HG03457 (cell line): Measurements from ENCODE around the gene HOXA7.

Experiments used
- ATAC-seq: cut with Tn5 transposase; IDR thresholded peaks from one replicate; pipeline ENCODE4 v1.9.1; 2021; ENCODE audit warnings: moderate number of reproducible peaks; ENCODE audit not compliant: unreplicated experiment

HOXA7 gene

DNA sequence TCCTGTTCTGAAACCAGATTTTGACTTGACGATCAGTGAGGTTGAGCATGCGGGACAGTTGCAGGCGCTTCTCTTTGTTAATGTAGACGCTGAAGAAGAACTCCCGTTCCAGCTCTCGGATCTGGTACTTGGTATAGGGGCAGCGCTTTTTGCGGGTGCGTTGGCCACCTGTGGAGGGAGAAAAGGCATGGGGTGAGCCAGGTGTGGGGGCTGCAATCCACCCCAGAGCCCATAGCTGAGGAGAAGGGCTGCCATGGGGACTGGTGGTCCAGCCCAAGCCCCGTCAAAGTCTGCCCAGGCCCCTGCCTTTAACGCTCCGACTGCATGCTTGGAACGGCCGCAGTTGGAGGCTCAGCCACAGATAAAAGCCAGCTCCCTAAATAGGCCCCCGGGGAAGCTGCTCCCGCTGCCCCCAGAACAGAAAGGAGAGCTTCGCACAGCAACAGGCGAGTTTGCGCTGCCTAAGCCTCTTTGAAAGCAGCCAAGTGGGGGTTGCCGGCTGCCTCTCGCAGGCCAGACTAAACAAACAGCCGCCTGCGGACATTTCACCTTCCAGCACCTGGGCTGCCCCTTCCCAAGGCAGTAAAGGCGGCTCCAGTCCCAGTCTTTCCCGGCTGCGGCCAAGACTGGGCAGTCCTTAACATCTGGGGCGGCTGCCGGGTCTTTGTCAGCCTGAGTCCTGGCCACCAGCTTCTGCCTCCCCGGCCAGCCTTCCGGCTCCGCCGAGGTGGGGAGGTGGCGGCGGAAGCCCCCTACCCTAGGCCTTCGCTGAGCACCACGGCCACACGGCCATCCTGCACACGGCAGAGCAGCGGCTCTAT is 26.6 kb upstream of the HOXA7 start:
- no peak for ATAC-seq

DNA sequence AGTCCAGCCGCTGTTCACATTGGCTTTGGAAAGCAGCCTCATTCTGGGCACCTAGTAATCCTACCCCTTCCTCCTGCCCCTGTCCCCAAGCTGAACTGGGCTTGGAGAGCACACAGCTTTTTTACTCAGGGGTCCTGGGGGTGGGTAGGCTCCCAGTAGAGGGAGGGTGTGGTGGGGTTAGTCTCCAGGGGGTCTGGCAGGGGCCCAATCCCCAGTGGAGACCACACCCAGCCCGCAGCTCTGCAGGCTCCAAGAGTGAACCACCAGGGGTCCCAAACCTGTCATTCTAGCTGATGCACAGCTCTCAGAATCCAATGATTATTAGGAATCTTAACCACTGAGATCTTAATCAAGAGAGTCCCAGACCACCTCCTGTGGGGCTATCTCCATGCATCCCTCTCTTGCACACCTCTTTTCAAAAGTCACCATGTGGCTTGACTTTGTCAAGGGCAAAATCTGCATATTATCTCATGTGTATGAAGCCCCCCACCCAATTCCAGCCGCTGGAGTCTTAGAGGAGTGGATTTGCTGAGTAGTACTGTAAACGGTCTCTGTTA is 25.9 kb upstream of the HOXA7 start:
- ATAC-seq, result no peak

DNA sequence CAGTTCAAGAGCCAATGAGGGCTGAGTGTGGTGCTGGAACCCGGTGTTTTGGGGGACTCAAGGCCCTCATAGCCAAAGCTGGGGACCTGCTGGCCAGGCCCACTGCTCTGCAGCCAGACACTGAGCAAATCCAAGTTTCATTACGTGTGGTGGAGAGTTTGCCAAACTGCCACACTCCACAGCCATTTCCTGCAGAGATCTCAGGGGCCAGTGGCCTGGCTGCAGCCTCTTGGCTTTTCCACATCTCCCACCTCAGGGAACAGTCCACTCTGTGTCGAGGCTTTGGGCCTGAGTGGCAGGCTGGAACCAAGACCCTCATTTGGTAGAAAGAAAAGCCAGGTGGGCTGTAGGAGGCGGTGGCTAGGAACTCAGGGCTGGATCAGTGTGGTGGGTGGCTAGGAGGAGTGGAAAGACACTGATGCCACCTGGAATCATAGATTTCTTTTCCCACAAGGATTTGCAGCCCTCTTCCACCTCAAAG is 25.4 kb upstream of the HOXA7 start:
- ATAC-seq, result no peak

DNA sequence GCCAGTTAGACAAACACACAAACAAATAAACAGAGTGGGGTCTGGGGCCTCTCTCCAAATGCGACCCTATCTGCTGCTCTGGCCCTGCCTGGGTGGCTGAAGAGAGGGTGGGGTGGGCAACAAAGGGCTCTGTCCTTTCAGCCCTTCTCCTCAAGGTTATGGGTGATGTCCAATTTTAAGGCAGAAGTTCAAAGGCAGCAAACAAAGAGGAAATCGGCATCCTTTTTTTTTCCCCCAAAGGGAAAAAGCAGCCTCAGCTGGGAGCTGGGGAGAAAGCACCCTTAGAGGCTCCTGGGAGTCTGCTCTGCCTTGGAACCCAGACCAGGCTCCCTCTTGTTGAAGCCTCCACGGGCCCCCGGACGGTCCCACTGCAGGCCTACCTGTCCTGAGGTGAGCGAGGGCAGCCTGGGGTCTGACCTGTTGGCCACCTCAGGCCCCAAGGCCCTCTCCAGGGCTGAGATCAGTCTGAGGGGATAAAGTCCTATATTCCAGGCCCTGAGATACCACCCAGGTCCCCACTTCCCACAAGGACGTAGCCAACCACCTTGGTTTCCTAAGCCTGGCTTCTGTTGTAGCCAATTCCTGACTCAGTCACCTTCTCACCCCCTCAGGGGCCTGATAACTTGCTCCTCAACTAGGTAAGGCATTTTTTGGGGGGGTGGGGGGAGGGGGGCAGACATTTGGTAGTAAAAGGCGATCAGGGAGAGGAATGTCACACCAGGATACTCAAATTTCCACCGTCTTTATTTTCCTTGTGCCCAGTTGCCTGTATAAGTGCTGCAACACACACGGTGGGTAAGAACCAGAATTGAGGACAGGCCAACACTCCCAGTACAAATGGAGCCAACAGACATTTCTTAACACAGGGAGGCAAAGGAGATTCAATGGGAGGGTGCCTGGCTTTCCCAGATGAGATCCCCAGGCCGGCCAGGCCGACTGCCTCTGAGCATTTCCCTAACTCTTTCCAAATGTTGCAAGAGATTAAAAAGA is 24.3 kb upstream of the HOXA7 start:
- no peak for ATAC-seq

DNA sequence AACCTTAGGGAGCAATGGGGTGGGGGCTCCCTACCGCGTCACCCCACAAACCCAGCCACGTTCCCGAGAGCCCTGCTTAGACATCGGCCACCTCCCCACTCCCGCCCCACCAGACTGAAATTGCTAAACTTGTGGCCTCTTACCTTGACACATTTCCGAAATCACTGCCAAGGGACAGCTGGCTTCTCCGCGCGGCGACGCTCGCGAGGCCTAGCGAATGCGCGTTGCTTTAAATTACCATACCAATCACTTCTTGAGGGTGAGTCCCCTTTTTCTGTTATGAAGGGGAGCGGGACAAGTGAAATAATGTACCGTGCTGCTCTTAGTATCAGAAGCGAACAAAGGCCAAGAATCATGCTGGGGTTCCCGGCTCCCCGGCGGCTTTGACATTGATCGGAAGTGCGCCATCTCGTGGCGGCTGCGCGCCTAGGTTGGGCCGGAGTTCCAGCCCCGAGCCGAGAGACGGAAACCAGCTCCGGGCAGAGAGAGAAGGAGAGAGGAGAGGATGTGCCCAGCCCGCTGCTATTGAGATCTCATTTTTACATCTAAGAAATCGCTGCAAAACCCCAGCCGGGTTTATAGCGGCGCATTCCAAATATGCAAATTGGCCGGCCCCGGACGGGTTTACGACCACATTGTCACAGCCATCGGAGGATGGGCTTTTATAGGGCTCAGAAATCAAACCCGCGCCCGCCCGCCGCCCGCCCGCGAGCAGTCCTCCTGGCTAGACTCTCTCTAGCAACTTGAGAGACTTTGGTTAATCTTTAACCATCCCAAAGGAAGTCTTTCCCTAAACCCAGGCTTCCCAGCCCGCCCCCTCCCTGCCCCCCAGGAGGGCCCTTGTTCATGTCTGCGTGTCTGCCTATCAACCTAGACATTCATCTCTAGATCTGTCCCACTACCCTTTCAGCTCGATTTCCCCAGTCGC is 23.3 kb upstream of the HOXA7 start:
- no peak for ATAC-seq

DNA sequence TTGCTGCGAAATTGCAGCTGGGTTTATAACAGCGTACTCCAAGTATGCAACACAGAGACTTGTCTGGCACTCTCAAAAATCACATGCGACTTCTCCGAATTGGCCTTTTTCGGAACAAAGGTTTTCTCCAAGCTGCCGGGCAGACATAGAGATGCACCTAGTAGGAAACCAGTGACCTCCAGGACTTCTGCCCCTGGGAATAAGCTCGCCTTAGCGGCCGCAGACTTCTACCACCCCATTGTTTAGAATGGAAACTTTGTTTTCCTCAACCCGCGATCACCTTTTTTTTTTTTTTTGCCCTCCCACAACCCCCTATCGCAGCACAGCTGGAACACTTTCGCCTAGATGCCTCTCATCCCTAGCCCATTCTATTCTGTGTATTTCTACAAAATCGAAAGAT is 22.6 kb upstream of the HOXA7 start:
- no peak for ATAC-seq

DNA sequence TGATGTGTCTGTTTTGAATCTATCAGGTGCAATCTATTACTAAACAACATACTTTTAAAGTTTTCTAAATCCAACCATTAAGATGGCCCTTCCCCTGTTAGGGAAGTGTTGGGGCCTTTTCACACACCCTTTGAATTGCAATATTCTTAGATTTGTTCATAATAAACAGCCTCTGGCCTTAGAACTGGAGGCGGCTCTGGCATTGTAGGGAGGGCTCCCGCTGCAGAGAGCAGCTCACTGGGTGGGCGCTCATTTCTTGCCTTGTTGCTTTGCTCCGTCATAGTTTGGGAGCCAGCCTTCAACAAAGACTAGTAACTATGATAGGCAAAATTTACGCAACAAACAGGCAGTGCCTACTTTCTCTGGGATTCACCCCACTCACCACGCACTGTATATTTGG is 21.9 kb upstream of the HOXA7 start:
- no peak for ATAC-seq

DNA sequence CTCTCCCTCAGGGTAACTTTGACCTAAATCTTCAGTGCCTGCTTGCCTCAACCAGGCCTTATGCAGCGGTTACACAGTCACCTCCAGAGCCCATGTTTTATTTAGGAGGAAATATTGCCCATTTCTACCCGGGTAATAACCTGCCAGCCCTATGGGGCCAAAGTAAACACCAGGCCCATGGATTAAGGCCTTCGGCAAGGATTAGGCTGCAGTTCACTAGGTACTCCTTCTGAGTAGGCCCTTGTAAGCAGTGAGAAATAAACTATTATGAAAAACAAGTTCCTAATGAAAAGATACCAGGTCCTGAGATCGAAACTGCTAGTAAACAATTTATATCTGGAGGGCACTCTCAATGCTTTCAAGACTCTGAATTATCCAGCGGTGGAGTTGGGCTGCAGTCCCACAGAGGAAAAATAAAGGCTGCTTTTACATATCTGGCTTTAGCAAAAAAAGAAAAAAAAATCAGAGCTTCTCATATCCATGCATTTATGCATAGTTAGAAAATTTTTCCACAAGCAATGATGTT is 21.4 kb upstream of the HOXA7 start:
- ATAC-seq, result no peak

DNA sequence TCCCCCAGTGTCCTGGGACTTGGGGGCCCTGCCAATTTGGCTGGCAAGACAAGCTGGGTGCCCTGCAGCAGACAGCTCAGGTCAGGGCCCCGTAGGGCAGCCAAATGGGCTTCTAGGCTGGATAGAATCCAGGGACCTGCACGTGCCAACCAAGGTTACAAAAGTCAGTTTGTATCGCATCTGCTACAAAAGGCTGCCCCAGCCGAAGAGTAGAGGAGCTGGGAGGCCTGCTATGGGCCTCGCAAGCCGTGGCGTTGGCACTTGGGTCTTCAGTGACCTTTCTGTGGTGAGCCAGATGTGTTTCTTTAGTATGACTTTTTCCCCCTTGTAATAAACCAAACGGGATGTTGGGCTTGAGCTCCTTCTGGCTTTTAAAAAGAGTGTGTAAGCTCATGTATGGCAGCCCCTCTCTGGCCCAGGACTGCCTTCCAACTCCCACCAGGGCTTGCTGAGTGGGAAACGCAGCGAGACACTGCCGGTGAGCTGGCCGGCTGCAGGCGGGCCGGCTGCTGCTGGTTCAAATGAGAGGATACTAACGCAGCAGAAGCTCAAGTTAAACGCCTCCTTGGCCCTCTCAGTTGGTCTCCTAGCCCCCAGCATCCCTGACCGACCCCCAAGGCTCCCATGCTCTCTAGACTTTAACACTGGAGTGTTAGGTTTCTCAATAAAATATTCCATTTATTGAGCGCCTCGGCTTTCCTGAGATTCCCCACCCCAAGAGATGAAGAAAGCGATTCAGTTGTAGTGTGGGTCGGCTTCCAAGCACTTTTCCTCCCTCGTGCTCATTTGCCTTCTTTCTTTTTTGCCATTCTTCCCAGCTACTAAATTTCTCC is 20.7 kb upstream of the HOXA7 start:
- ATAC-seq, result no peak

DNA sequence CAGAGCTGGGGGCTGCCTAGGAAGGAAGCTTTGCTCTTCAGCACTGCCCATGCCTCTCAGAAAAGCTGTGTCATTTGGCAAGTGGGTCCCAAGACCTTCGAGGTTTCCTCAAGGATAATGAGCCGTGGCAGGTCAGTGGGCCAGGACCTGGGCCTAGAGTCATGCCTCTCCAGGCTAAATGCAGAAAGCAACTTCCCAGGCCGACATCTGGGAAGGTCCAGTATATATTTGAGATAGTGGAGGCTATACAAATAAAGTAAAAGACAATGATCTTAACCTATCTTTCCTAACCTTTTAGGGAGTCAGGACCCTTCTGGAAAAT is 20.0 kb upstream of the HOXA7 start:
- ATAC-seq, result no peak

DNA sequence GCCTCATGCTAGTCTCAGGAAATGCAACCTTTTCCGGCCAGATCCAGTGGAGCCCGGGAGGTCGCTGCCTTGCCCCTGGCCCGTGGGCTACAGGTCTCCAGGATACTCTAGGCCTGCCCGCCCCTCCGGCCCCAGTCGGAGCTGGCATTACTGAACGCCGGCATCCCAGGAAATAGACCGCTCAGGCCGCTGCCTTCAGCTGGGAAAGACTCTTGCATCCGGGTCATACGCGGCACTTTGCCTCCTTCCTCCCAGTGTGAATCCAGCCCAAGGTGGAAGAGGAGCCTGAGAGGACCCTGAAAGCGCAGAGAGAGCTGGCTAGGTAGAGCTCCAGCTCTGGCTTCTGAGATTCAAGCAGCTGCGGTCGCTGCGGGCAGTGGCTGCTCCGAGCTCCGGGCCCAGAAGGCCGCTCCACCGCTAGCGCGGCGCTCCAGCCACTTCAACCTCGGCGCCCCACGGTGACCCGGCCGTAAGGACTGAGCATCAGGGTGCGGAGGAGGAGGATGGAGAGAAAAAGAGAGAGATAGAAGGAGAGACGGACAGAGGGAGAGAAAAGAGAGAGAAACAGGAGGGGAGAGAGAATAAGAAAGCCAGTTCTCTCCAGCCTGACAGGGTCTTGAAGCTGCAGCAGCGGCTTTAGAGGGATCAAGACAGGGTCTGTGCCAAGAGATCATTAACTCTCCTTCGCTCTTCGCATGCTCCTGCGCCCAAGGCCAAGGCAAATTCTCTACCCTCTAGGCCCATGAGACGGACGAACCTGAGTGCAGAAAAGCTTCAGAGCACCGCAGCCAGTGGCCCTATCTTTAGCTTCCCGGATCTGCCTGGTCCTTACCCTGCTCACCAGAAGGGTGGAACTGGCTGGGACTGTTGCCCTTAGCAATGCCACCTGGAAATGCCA is 19.4 kb upstream of the HOXA7 start:
- ATAC-seq, result no peak

DNA sequence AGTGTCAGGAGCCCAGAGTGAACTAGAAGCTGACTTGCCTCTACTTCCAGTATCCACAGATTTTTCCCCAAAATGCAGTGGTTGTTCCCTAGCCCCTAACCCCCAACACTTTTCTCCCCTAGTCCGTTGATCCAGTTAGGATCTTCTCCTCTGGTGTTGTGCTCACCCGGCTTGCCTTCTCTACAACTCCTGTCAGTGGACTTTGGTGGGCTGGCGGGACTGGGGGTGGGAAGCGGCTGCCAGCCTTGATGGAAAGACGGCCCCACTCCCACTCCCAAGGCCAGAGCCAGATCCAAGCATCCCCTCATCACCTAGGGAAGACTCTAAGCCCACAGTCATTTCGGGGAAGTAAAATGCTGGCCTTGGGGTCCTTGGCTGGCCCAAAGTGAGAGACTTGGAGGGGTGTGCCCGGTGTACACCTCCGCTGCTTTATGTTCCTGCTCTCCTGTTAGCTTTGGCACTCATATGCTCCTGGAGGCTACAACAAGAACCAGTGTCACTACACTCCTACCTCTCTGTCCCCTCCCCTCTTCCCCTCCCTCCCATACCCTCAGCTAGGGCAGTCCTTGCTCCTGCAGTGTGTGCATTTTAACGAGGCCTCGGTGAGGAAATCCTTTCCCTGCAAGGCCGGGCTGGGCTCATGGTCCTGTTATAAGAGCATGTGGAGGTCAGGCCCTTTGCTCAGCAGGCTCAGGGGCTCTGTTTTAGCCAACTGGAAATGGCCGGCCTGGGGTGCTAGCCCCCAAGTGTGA is 18.6 kb upstream of the HOXA7 start:
- ATAC-seq, result no peak

DNA sequence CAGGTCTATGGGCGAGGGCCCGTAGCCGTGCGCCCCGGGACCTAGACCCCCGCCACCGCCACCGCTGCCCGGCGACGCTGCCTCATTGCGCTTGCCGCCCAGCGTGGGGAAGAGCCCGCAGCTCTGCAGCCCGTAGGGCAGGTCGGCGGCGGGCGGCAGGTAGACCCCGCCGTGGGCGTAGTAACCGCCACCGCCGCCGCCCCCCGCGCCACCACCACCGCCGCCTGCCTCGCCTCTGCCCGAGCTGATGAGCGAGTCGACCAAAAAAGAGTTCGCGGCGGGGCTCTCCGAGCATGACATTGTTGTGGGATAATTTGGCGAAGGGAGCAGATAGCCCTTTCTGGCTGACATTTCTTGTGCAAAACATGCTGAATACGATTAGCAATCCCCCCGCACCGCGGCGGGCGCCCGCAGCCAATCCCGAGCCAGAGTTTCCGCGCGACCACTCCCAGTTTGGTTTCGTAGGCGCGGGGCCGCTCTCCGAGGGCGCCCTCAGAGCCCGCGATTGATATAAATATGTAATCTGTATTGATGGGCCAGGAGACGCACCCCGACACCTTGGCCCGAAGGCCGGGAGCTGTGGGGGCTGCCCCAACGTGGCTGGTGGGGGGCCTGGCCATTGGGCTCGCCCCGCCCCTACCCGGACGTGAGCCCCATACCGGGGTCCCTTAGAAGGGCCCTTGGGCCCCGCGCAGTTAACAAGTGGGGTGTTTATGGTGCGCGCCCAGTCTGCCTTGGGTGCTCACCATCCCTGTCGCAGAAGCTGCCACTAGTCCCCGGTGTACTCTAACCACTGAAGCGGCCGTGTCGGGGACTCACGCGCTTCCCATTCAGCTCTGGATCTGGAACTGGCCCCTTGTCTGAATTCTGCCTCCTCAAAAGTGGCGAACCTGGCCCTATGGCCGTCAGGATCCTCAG is 17.7 kb upstream of the HOXA7 start, which contains the start of gene HOXA10:
Gene HOXA10, minus strand, starts transcription at position 365 of the 918 bp plus-strand sequence. Its CDS starts 14 bp downstream, at position 351.
- no peak for ATAC-seq

DNA sequence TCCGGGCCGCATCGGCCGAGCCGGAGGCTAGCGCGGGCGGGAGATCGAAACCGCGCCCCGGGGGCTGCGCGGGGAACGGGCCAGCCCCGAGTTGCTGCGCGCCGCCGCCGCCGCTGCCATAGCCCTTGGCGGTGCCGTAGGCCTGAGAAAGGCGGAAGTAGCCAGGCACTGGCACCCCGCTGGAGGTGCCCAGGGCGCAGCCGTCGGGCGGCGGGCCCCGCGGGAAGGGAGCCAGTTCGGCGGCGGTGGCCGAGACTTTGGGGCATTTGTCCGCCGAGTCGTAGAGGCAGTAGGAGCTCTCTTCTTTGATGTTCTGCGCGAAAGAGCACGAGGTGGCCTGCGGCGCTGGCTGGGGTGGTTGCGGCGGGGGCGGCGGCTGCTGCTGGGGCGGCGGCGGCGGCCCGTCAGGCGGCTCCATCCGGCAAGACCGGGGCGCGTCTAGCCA is 17.1 kb upstream of the HOXA7 start:
- ATAC-seq, result no peak

DNA sequence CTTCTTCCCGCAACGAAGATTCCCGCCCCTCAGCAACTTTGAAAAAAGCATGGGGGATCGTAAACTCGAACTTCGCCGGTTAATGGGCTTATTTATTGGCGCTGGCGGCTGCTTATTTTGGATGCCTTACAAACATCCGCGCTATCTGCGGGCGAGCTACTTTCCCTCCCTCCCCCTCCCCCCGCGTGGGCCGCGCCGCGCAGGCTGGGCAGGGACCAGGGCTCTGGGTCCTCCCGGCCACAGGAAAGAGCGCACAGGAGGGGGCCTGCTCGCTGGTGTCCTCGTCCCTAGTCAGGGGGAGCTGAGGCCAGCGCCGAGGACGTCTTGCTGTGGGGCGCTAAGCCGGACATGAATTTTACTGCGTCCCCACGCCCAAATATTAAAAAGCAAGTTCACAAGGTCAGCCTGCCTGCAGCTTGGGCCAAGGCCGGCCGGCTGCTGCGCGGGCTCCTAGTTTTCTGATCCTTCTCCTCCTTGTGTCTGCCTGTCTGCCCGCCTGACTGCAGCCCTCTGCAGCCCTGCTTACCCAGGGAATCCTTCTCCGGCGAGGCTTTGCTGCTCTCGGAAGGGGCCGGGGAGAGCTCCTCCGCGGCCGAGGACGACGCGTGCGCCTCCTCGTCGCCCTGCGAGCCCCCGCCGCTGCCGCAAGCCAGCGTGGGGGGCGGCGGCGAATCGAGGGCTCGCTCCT is 16.5 kb upstream of the HOXA7 start:
- ATAC-seq, result no peak

DNA sequence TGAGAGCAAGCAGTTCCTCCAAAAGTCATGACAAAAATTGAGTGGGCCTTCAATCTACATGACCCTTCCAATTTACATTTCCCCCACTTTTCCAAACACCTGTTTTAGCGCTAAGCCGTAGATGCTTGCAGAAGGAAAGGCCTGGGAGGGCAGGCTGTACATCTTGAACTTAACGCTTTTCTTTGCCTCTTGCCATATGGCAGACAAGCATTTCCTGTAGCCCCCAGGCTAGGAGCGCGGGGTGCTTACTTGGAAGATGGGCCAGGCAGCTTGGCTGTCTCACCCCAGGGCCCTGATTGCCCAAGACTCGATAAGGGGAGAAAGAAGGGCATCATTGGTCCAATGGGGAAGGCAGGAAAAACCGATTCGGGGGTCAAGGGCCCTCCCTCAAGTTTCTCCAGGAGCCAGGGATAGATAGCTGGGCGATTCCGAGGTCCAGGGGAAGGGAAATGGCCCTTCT is 15.9 kb upstream of the HOXA7 start:
- no peak for ATAC-seq
